ENCODE data around the gene SHANK3.

SHANK3 gene

GRCh38 chr22:50706481-50707125 is 34.0 kb downstream of the SHANK3 start:
- Histone ChIP-seq H3K36me3 (ENCODE audit: control insufficient read depth, insufficient read depth, low read length) (no peaks in the 10 kb centered on the region), H3K27ac (ENCODE audit: low read depth, low read length) (no peak overlapping the region), H3K9ac (ENCODE audit: low read depth, low read length) (no peak overlapping the region), H3K4me1 (ENCODE audit: control insufficient read depth, insufficient read depth, low read length) (peaks cover 4% of the 10 kb centered on the region; the same call in 1 of the 2 replicates), H3K9me3 (ENCODE audit: control insufficient read depth, insufficient read depth, low read length) (no peaks in the 10 kb centered on the region), H3K4me3 (ENCODE audit: low read depth, low read length) (no peak overlapping the region), H3K27me3 (ENCODE audit: control insufficient read depth, insufficient read depth, low read length) (no peaks in the 10 kb centered on the region)

DNA sequence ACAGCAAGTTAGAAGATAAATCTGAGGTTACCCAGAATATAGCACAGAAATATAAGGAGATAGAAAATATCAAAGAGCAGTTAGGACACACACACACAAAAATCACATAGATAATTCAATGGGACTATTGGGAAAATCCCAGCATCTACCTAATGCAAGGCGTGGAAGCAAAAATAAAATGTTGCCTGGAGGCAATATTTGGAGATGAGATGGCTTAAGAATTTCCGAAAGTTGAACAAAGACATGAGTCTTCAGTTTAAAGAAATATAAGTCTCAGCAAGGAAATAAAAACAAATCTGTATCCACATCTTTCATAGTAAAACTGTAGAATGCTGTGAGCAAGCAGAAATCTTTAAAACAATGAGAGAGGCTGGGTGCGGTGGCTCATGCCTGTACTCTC is 35.9 kb downstream of the SHANK3 start:
- no peaks in the 10 kb centered on the region for H3K9me3 ChIP-seq (ENCODE audit: control insufficient read depth, insufficient read depth, low read length)
- no peaks in the 10 kb centered on the region for H3K36me3 ChIP-seq (ENCODE audit: control insufficient read depth, insufficient read depth, low read length)
- H3K4me1 ChIP-seq (ENCODE audit: control insufficient read depth, insufficient read depth, low read length), result peaks cover 4% of the 10 kb centered on the region; the same call in 1 of the 2 replicates
- H3K4me3 ChIP-seq (ENCODE audit: low read depth, low read length), result no peak overlapping the region
- H3K27ac ChIP-seq (ENCODE audit: low read depth, low read length), result no peak overlapping the region
- no peak overlapping the region for H3K9ac ChIP-seq (ENCODE audit: low read depth, low read length)
- H3K27me3 ChIP-seq (ENCODE audit: control insufficient read depth, insufficient read depth, low read length), result no peaks in the 10 kb centered on the region

DNA sequence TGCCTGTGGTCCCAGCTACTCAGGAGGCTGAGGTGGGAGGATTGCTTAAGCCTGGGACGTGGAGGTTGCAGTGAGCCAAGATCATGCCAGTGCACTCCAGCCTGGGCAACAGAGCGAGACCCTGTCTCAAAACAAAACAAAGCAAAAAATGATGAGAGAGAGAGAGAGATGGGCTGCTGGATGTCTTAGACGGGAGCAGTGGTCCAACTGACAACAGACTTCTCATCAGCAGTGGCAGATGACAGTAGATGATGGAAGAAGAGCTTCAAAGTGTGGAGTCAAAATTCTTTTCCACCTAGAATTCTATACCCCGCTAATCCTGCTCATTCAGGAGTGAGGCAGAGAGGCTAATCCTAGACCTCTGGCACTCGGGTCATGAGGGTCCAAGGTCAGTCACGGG is 36.4 kb downstream of the SHANK3 start:
- Histone ChIP-seq H3K4me1 (ENCODE audit: control insufficient read depth, insufficient read depth, low read length) (peaks cover 4% of the 10 kb centered on the region; the same call in 1 of the 2 replicates), H3K9ac (ENCODE audit: low read depth, low read length) (no peak overlapping the region), H3K36me3 (ENCODE audit: control insufficient read depth, insufficient read depth, low read length) (no peaks in the 10 kb centered on the region), H3K27me3 (ENCODE audit: control insufficient read depth, insufficient read depth, low read length) (no peaks in the 10 kb centered on the region), H3K27ac (ENCODE audit: low read depth, low read length) (no peak overlapping the region), H3K4me3 (ENCODE audit: low read depth, low read length) (no peak overlapping the region), H3K9me3 (ENCODE audit: control insufficient read depth, insufficient read depth, low read length) (no peaks in the 10 kb centered on the region)

DNA sequence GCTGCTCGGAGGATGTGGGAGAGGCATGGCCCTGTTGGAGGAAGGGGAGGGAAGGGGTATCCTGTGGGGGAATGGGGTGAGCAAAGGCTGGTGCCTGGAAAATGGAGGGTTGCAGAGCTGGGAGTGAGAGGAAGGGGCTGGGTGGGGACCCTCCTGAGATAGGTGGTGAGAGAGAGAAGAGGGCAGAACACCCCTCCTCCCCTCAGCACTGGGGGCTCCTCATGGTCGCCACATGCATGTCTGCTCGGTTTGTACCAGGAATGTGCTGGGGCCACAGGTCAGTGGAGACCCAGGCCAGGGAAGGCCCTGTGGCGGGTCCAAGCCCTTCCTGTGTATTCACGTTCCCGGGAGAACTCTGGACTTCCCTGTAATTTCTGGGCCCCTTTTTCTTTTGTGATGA is 37.6 kb downstream of the SHANK3 start:
- Histone ChIP-seq H3K4me1 (ENCODE audit: control insufficient read depth, insufficient read depth, low read length) (no peaks in the 10 kb centered on the region), H3K36me3 (ENCODE audit: control insufficient read depth, insufficient read depth, low read length) (no peaks in the 10 kb centered on the region), H3K27me3 (ENCODE audit: control insufficient read depth, insufficient read depth, low read length) (no peaks in the 10 kb centered on the region), H3K9me3 (ENCODE audit: control insufficient read depth, insufficient read depth, low read length) (no peaks in the 10 kb centered on the region), H3K4me3 (ENCODE audit: low read depth, low read length) (no peak overlapping the region), H3K27ac (ENCODE audit: low read depth, low read length) (no peak overlapping the region), H3K9ac (ENCODE audit: low read depth, low read length) (no peak overlapping the region)

GRCh38 chr22:50710886-50711285 is 38.3 kb downstream of the SHANK3 start:
- Histone ChIP-seq H3K4me3 (ENCODE audit: low read depth, low read length) (no peak overlapping the region), H3K27me3 (ENCODE audit: control insufficient read depth, insufficient read depth, low read length) (no peaks in the 10 kb centered on the region), H3K9me3 (ENCODE audit: control insufficient read depth, insufficient read depth, low read length) (no peaks in the 10 kb centered on the region), H3K27ac (ENCODE audit: low read depth, low read length) (no peak overlapping the region), H3K9ac (ENCODE audit: low read depth, low read length) (no peak overlapping the region), H3K36me3 (ENCODE audit: control insufficient read depth, insufficient read depth, low read length) (no peaks in the 10 kb centered on the region), H3K4me1 (ENCODE audit: control insufficient read depth, insufficient read depth, low read length) (no peaks in the 10 kb centered on the region)

DNA sequence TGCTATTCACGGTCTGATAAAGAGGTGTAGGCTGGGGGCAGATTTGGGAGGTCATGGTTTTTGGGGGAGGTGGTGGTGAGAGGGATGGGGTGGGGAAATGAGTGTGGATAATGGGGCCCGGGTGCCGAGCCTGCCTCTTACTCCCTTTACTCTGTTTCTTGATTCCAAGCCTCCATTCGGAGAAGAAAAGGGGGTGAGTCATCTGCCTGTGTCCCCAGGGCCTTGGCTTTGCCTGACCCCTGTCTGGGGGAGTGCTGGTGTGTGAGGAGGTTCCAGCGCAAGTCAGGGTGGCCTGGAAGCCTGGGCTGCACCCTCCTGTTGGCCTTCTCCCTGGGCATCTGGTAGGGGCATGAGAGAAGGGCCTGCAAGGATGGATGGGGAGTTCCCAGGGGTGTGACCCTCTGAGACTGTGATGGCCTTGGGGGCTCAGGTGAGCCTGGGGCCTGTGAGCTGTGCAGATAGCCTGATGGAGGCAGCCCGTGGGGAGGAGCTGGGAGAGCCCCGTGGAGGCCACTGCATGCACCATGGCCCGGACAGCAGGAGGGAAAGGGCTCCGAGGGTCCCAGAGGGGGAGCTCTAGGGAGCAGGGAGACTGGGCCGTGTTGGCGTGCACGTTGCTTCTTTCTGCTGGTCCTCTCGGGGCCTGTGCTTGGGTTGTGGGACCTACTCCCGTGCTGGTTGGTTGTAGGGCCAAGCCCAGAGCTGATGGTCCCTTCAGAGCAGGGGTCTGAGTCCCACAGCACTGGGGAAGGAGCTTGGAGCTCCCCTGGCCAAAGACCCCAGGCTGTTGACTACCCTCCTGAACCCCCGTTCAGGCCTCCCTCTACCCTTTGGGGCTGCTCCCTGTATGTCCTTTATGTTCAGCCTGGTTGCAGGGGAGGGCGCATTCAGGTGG is 39.1 kb downstream of the SHANK3 start:
- Histone ChIP-seq H3K9me3 (ENCODE audit: control insufficient read depth, insufficient read depth, low read length) (no peaks in the 10 kb centered on the region), H3K27me3 (ENCODE audit: control insufficient read depth, insufficient read depth, low read length) (no peaks in the 10 kb centered on the region; the same call in 1 of the 2 replicates), H3K4me3 (ENCODE audit: low read depth, low read length) (no peak overlapping the region), H3K36me3 (ENCODE audit: control insufficient read depth, insufficient read depth, low read length) (no peaks in the 10 kb centered on the region), H3K9ac (ENCODE audit: low read depth, low read length) (no peak overlapping the region), H3K27ac (ENCODE audit: low read depth, low read length) (no peak overlapping the region), H3K4me1 (ENCODE audit: control insufficient read depth, insufficient read depth, low read length) (no peaks in the 10 kb centered on the region)

- H3K9ac ChIP-seq (ENCODE audit: low read depth, low read length), result no peak overlapping the region
- no peak overlapping the region for H3K27ac ChIP-seq (ENCODE audit: low read depth, low read length)
- no peaks in the 10 kb centered on the region for H3K36me3 ChIP-seq (ENCODE audit: control insufficient read depth, insufficient read depth, low read length)
- no peaks in the 10 kb centered on the region for H3K4me1 ChIP-seq (ENCODE audit: control insufficient read depth, insufficient read depth, low read length)
- no peaks in the 10 kb centered on the region for H3K9me3 ChIP-seq (ENCODE audit: control insufficient read depth, insufficient read depth, low read length)
- H3K4me3 ChIP-seq (ENCODE audit: low read depth, low read length), result no peak overlapping the region
- peaks cover 6% of the 10 kb centered on the region for H3K27me3 ChIP-seq (ENCODE audit: control insufficient read depth, insufficient read depth, low read length)
Measured at GRCh38 chr22:50712341-50713007, 39.9 kb downstream of the SHANK3 start.

DNA sequence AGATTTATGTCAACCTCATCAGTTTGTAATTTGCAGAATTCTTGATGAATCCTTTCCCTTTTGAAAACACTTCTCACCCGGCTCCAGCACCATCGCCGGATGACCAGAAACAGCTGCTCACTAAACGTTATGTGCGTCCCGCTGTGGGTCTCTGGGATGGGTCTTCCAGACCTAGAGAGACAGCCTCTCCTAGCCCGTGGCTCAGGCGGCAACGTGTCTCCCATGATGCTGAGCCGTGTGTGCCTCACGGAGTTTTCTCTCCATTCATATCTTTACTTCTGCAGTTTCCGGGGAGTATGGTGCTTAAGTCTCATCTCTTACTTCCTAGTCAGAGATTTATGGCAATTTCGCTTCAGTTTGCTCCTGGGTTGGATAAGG is 40.4 kb downstream of the SHANK3 start:
- Histone ChIP-seq H3K27ac (ENCODE audit: low read depth, low read length) (no peak overlapping the region), H3K36me3 (ENCODE audit: control insufficient read depth, insufficient read depth, low read length) (no peaks in the 10 kb centered on the region), H3K27me3 (ENCODE audit: control insufficient read depth, insufficient read depth, low read length) (peaks cover 11% of the 10 kb centered on the region), H3K4me1 (ENCODE audit: control insufficient read depth, insufficient read depth, low read length) (no peaks in the 10 kb centered on the region), H3K9ac (ENCODE audit: low read depth, low read length) (no peak overlapping the region), H3K4me3 (ENCODE audit: low read depth, low read length) (no peak overlapping the region), H3K9me3 (ENCODE audit: control insufficient read depth, insufficient read depth, low read length) (no peaks in the 10 kb centered on the region)

DNA sequence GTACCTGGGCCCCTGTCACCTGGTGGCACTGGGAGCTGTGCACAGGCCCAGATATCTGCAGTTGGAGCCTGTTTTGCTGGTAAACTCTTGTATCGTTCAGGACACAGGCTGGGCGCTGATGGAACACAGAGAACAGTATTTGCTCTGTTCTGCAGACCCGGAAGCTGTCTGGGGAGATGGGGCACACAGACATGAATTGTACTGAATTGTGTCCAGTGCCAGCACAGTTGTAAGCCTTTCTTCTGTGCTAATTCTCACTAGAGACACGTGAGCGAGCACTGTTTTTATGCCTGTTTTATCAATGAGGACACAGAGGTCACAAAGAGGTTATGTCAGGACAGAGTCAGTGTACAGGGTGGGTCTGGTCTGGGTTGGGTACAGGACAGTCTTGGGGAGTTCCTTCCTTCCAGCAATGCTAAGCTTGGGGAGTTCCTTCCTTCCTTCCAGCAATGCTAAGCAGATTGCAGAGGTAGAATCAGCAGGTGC is 41.0 kb downstream of the SHANK3 start:
- no peaks in the 10 kb centered on the region for H3K36me3 ChIP-seq (ENCODE audit: control insufficient read depth, insufficient read depth, low read length)
- no peak overlapping the region for H3K9ac ChIP-seq (ENCODE audit: low read depth, low read length)
- H3K9me3 ChIP-seq (ENCODE audit: control insufficient read depth, insufficient read depth, low read length), result no peaks in the 10 kb centered on the region
- H3K4me1 ChIP-seq (ENCODE audit: control insufficient read depth, insufficient read depth, low read length), result no peaks in the 10 kb centered on the region
- H3K27ac ChIP-seq (ENCODE audit: low read depth, low read length), result no peak overlapping the region
- peaks cover 17% of the 10 kb centered on the region for H3K27me3 ChIP-seq (ENCODE audit: control insufficient read depth, insufficient read depth, low read length)
- no peak overlapping the region for H3K4me3 ChIP-seq (ENCODE audit: low read depth, low read length)

- no peaks in the 10 kb centered on the region for H3K4me1 ChIP-seq (ENCODE audit: control insufficient read depth, insufficient read depth, low read length)
- H3K4me3 ChIP-seq (ENCODE audit: low read depth, low read length), result no peak overlapping the region
- H3K36me3 ChIP-seq (ENCODE audit: control insufficient read depth, insufficient read depth, low read length), result no peaks in the 10 kb centered on the region
- H3K9me3 ChIP-seq (ENCODE audit: control insufficient read depth, insufficient read depth, low read length), result no peaks in the 10 kb centered on the region
- H3K9ac ChIP-seq (ENCODE audit: low read depth, low read length), result no peak overlapping the region
- H3K27ac ChIP-seq (ENCODE audit: low read depth, low read length), result no peak overlapping the region
- peaks cover 22% of the 10 kb centered on the region for H3K27me3 ChIP-seq (ENCODE audit: control insufficient read depth, insufficient read depth, low read length)
Measured at GRCh38 chr22:50714150-50714549, 41.5 kb downstream of the SHANK3 start.
